Keratinocyte (primary cell): ENCODE results near the gene OCLN. TPM values are rescaled to one million over a fixed set of nuclear protein-coding genes. Genes with fewer than 3 reads are reported as not detected.

Experiments used
- DNase-seq: peaks from one replicate; pipeline ENCODE4 v3.0.0-alpha.2; 2011; ENCODE audit warnings: low read depth, missing footprints, low spot score
- FAIRE-seq: peaks from 2 replicates; lab custom pipeline; 2011; peaks lifted over from hg19 to GRCh38; lab: Jason Lieb, UNC
- H2AFZ ChIP-seq: 2 replicates; pipeline ENCODE4 v1.6.0; 2012; ENCODE audit warnings: low read length, control low read depth, inconsistent platforms; ENCODE audit not compliant: control insufficient read depth
- H3K27ac ChIP-seq: 2 replicates; pipeline ENCODE4 v1.5.1; 2011; ENCODE audit warnings: low read length; ENCODE audit not compliant: control insufficient read depth, insufficient read depth
- H3K27me3 ChIP-seq: 3 replicates; pipeline ENCODE4 v1.6.0; 2011; ENCODE audit warnings: low read length; ENCODE audit not compliant: control insufficient read depth, insufficient read depth; ENCODE audit errors: extremely low read depth
- H3K36me3 ChIP-seq, 2 experiments: 2 replicates in 1 of 2; 3 replicates in 1 of 2; pipeline ENCODE4 v1.5.1; 2011; ENCODE audit warnings: low read length in 2 of 2, mild to moderate bottlenecking in 1 of 2; ENCODE audit not compliant: control insufficient read depth in 2 of 2, insufficient read depth in 2 of 2; ENCODE audit errors: extremely low read depth in 1 of 2
- H3K4me1 ChIP-seq: 3 replicates; pipeline ENCODE4 v1.5.1; 2011; ENCODE audit warnings: low read length; ENCODE audit not compliant: control insufficient read depth, insufficient read depth; ENCODE audit errors: extremely low read depth
- H3K4me2 ChIP-seq: 3 replicates; pipeline ENCODE4 v1.6.0; 2011; ENCODE audit warnings: low read depth, low read length; ENCODE audit not compliant: control insufficient read depth, insufficient read depth; ENCODE audit errors: extremely low read depth
- H3K4me3 ChIP-seq, 3 experiments: fragments of 200-600 bp in 1 of 3; sonication (generic) in 1 of 3; 2 replicates in 2 of 3; 3 replicates in 1 of 3; pipeline ENCODE4 v1.5.1; 2011 to 2016; ENCODE audit warnings: low read length in 3 of 3, mild to moderate bottlenecking in 3 of 3, control low read depth in 2 of 3, inconsistent platforms in 1 of 3, low read depth in 1 of 3, mixed read lengths in 1 of 3, mixed run types in 1 of 3, moderate library complexity in 1 of 3; ENCODE audit not compliant: control insufficient read depth in 2 of 3, insufficient read depth in 2 of 3; ENCODE audit errors: extremely low read depth in 1 of 3
- H3K79me2 ChIP-seq: 2 replicates; pipeline ENCODE4 v1.6.0; 2012; ENCODE audit warnings: low read length; ENCODE audit not compliant: control insufficient read depth, insufficient read depth
- H3K9ac ChIP-seq: 3 replicates; pipeline ENCODE4 v1.6.0; 2011; ENCODE audit warnings: low read length; ENCODE audit not compliant: control insufficient read depth, insufficient read depth; ENCODE audit errors: extremely low read depth
- H3K9me1 ChIP-seq: 3 replicates; pipeline ENCODE4 v1.6.0; 2011; ENCODE audit warnings: low read length; ENCODE audit not compliant: control insufficient read depth, insufficient read depth; ENCODE audit errors: extremely low read depth
- H3K9me3 ChIP-seq: 2 replicates; pipeline ENCODE4 v1.5.1; 2012; ENCODE audit warnings: low read depth, low read length; ENCODE audit not compliant: control insufficient read depth
- H4K20me1 ChIP-seq: 3 replicates; pipeline ENCODE4 v1.6.0; 2011; ENCODE audit warnings: low read length; ENCODE audit not compliant: control insufficient read depth, insufficient read depth; ENCODE audit errors: extremely low read depth
- CTCF ChIP-seq, 3 experiments: IDR thresholded peaks in 1 of 3; conservative IDR thresholded peaks in 1 of 3; optimal IDR thresholded peaks in 1 of 3; 2 replicates in 2 of 3; 3 replicates in 1 of 3; pipeline versions ENCODE3 to v1.5.1; 2011; ENCODE audit warnings: low read length in 3 of 3, mild to moderate bottlenecking in 3 of 3, moderate library complexity in 2 of 3, control low read depth in 1 of 3, inconsistent platforms in 1 of 3; ENCODE audit not compliant: insufficient read depth in 2 of 3; ENCODE audit errors: extremely low read depth in 1 of 3
- EZH2 ChIP-seq: IDR thresholded peaks from one replicate; pipeline ENCODE4 v1.6.1; 2012; ENCODE audit warnings: inconsistent platforms, mild to moderate bottlenecking, low read length, moderate library complexity
- dilution Hi-C: fragments of 300-500 bp; cut with MboI; formaldehyde crosslinking; loops from one replicate; pipeline ENCODE4 v1.7.0; 2020; ENCODE audit warnings: low sequenced_read_pairs; ENCODE audit not compliant: extremely low pct_ligation_motif_present
- polyA plus RNA-seq, 5 experiments: library from polyadenylated mRNA; depleted of rRNA in 3 of 5; stranded (reverse) in 3 of 5; stranded (forward) in 1 of 5; unstranded in 1 of 5; fragments of >200 nt; gene quantifications; 1 replicate in 1 of 5; 2 replicates in 3 of 5; 3 replicates in 1 of 5; pipeline versions ENCODE4 v1.2.1 to v1.2.3, GENCODE V29; 2011 to 2012; ENCODE audit warnings: missing spikeins in 2 of 5, low read depth in 1 of 5, low replicate concordance in 1 of 5

The OCLN gene
- polyA plus RNA-seq, 1 donor (not counting 4 experiments of a cell fraction or from before 2014, with no cell fraction given), result 4.6 TPM

GRCh38 chr5:69502367-69502766 lies 9.8 kb downstream of the OCLN start:
- DNase-seq (no peak), FAIRE-seq (no peak)
- H2AFZ ChIP-seq, result peak overlapping the region; percentile 70
- no peaks in the 10 kb centered on the region for H3K27me3 ChIP-seq
- peak overlapping the region; percentile 80 for H3K4me2 ChIP-seq
- H3K9me1 ChIP-seq, result no peaks in the 10 kb centered on the region
- H3K4me1 ChIP-seq, result peaks cover 22% of the 10 kb centered on the region
- H3K9me3 ChIP-seq, result no peaks in the 10 kb centered on the region
- peak overlapping the region; percentile 55 for H3K9ac ChIP-seq
- no peaks in the 10 kb centered on the region for H3K79me2 ChIP-seq
- H3K27ac ChIP-seq, result peak overlapping the region; percentile 92
- TF ChIP-seq CTCF (optimal IDR thresholded peaks at IDR 0.05 in 1 of 3, IDR thresholded peaks at IDR 0.05 in 1 of 3, conservative IDR thresholded peaks at IDR 0.05 in 1 of 3; ENCODE audit: extremely low read depth in 1 of 3, insufficient read depth in 2 of 3, low read length in 3 of 3) (no peak), EZH2 (no peak)
- H4K20me1 ChIP-seq, result no peaks in the 10 kb centered on the region
- H3K4me3 ChIP-seq, result peak overlapping the region in 2 of 3 experiments; percentile 18 to 36
- H3K36me3 ChIP-seq, result no peaks in the 10 kb centered on the region
- dilution Hi-C loops, result no loop called here

GRCh38 chr5:69502767-69503488 lies 10.3 kb downstream of the OCLN start:
- Histone ChIP-seq H3K9ac (peak overlapping the region; percentile 55), H3K4me3 (peak overlapping the region in 2 of 3 experiments; percentile 18 to 36), H3K9me1 (no peaks in the 10 kb centered on the region), H3K4me2 (peak overlapping the region; percentile 80), H3K36me3 (no peaks in the 10 kb centered on the region), H3K79me2 (no peaks in the 10 kb centered on the region), H4K20me1 (no peaks in the 10 kb centered on the region), H3K27me3 (no peaks in the 10 kb centered on the region), H3K9me3 (no peaks in the 10 kb centered on the region), H3K27ac (peak overlapping the region; percentile 92), H3K4me1 (peaks cover 22% of the 10 kb centered on the region), H2AFZ (peak overlapping the region; percentile 70)
- TF ChIP-seq CTCF (optimal IDR thresholded peaks at IDR 0.05 in 1 of 3, IDR thresholded peaks at IDR 0.05 in 1 of 3, conservative IDR thresholded peaks at IDR 0.05 in 1 of 3; ENCODE audit: extremely low read depth in 1 of 3, insufficient read depth in 2 of 3, low read length in 3 of 3), result no peak
- no peak for TF ChIP-seq EZH2
- FAIRE-seq (peak; percentile 88), DNase-seq (peak; percentile 57)
- dilution Hi-C loops, result no loop called here
